Choroid plexus epithelial cell (primary cell): Measurements from ENCODE around the gene CHID1.

Experiments
- DNase-seq: peaks from one replicate; pipeline ENCODE4 v3.0.0-alpha.2; 2010; ENCODE audit warnings: low read depth
- H3K4me3 ChIP-seq: 2 replicates; pipeline ENCODE4 v1.5.1; 2011; ENCODE audit warnings: low read depth, mild to moderate bottlenecking, control low read depth, low read length, moderate library complexity
- CTCF ChIP-seq: conservative IDR thresholded peaks from 2 replicates; pipeline ENCODE4 v1.5.1; 2011; ENCODE audit warnings: low read depth, mild to moderate bottlenecking, control low read depth, inconsistent platforms, low read length, moderate library complexity

The CHID1 gene

GRCh38 chr11:864898-865297 is 45.7 kb downstream of the CHID1 start:
- H3K4me3 ChIP-seq: no peak overlapping the region
- no peak for DNase-seq
- no peak for TF ChIP-seq CTCF

- no peak for DNase-seq
- no peak for TF ChIP-seq CTCF
- no peak overlapping the region for H3K4me3 ChIP-seq
Observed at GRCh38 chr11:863910-864827, 46.4 kb downstream of the CHID1 start.

GRCh38 chr11:863023-863909 is 47.3 kb downstream of the CHID1 start:
- H3K4me3 ChIP-seq: no peak overlapping the region
- no peak for TF ChIP-seq CTCF
- no peak for DNase-seq

DNA sequence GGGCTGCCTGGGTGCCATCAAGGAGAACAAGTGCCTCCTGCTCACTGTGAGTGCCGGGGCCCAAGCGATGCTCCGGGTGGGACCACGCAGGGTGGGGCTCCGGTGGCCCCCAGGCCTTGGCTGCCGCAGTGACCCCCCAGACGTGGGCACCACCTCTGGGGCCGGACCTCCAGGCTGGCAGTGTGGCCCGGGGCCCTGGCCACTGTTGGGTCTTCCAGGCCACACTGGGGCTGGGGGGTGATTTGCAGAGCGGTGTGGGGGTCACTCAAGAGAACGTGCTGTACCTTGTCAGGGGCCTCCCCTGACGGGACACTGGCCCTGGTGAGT is 48.0 kb downstream of the CHID1 start:
- DNase-seq: no peak
- TF ChIP-seq CTCF: no peak
- H3K4me3 ChIP-seq: no peak overlapping the region

GRCh38 chr11:862081-862661 is 48.4 kb downstream of the CHID1 start:
- H3K4me3 ChIP-seq: no peak overlapping the region
- DNase-seq: no peak
- no peak for TF ChIP-seq CTCF

DNA sequence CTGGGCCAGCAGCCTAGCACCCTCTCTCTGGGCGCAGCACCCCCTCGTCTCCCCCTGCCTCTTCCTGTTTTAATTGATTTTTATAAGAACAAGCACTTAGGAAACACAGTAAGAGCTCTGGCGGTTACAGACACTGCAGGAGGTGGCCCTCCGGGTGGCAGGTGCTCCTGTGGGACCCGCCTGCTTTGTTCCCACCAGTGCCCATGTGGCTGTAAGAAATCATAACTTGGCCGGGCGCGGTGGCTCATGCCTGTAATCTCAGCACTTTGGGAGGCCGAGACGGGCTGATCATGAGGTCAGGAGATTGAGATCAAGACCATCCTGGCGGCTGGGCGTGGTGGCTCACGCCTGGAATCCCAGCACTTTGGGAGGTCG is 49.5 kb downstream of the CHID1 start:
- no peak overlapping the region for H3K4me3 ChIP-seq
- no peak for DNase-seq
- no peak for TF ChIP-seq CTCF
